GM18861 (cell line): ENCODE data around the gene AOPEP.

ENCODE experiments used
- ATAC-seq: cut with Tn5 transposase; IDR thresholded peaks from one replicate; pipeline ENCODE4 v1.9.1; 2021; ENCODE audit not compliant: unreplicated experiment

AOPEP gene

GRCh38 chr9:95075700-95076099, 349.2 kb downstream of the AOPEP start:
- ATAC-seq = no peak

GRCh38 chr9:95076696-95077052, 350.2 kb downstream of the AOPEP start:
- no peak for ATAC-seq

- ATAC-seq = no peak
Observed at GRCh38 chr9:95077053-95077765, 350.7 kb downstream of the AOPEP start.

- no peak for ATAC-seq
Observed at GRCh38 chr9:95077766-95078370, 351.4 kb downstream of the AOPEP start.

- ATAC-seq = no peak
Observed at GRCh38 chr9:95078511-95078910, 352.0 kb downstream of the AOPEP start.

GRCh38 chr9:95078939-95079338, 352.4 kb downstream of the AOPEP start:
- no peak for ATAC-seq

GRCh38 chr9:95079461-95079860, 353.0 kb downstream of the AOPEP start:
- no peak for ATAC-seq

GRCh38 chr9:95080961-95081647, 354.6 kb downstream of the AOPEP start:
- ATAC-seq = no peak

- no peak for ATAC-seq
Observed at GRCh38 chr9:95081998-95082397, 355.5 kb downstream of the AOPEP start.

GRCh38 chr9:95082401-95083084, 356.0 kb downstream of the AOPEP start:
- ATAC-seq = no peak

GRCh38 chr9:95083086-95083768, 356.7 kb downstream of the AOPEP start:
- ATAC-seq = no peak

GRCh38 chr9:95084254-95084934, 357.9 kb downstream of the AOPEP start:
- ATAC-seq = no peak

- ATAC-seq = no peak
Observed at GRCh38 chr9:95085036-95085770, 358.7 kb downstream of the AOPEP start.

GRCh38 chr9:95085861-95086563, 359.5 kb downstream of the AOPEP start:
- no peak for ATAC-seq

- no peak for ATAC-seq
Observed at GRCh38 chr9:95086564-95086955, 360.1 kb downstream of the AOPEP start.

- no peak for ATAC-seq
Observed at GRCh38 chr9:95087659-95088242, 361.3 kb downstream of the AOPEP start.

- ATAC-seq = no peak
Observed at GRCh38 chr9:95088421-95089161, 362.1 kb downstream of the AOPEP start.
